Astrocyte of the cerebellum (primary cell): ENCODE measurements around the gene PRG2.

Experiments used
- DNase-seq: peaks from one replicate; pipeline ENCODE4 v3.0.0-alpha.2; 2011; ENCODE audit warnings: low read depth
- H3K4me3 ChIP-seq: 2 replicates; pipeline ENCODE4 v1.5.1; 2011; ENCODE audit warnings: mild to moderate bottlenecking, low read depth, low read length, moderate library complexity
- in situ Hi-C: cut with HindIII; loops from 2 replicates; pipeline ENCODE4 v1.10.0; 2017; ENCODE audit warnings: low sequenced_read_pairs
- TF ChIP-seq, protein P1 (sequence below): IDR thresholded peaks from 2 replicates; pipeline ENCODE4 v1.5.1; 2012; ENCODE audit warnings: low read length, low read depth, moderate library complexity, mild to moderate bottlenecking; ENCODE audit errors: missing control alignments

PRG2 gene, protein sequence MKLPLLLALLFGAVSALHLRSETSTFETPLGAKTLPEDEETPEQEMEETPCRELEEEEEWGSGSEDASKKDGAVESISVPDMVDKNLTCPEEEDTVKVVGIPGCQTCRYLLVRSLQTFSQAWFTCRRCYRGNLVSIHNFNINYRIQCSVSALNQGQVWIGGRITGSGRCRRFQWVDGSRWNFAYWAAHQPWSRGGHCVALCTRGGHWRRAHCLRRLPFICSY

GRCh38 chr11:57390535-57390934 is at the start of gene PRG2:
PRG2 (minus strand) TSS chr11:57390650; CDS start chr11:57389944, 706 bp downstream.
- DNase-seq = no peak
- in situ Hi-C loops = no loop called here
- H3K4me3 ChIP-seq = no peak within 1 kb of the TSS
- TF ChIP-seq, protein P1, sequence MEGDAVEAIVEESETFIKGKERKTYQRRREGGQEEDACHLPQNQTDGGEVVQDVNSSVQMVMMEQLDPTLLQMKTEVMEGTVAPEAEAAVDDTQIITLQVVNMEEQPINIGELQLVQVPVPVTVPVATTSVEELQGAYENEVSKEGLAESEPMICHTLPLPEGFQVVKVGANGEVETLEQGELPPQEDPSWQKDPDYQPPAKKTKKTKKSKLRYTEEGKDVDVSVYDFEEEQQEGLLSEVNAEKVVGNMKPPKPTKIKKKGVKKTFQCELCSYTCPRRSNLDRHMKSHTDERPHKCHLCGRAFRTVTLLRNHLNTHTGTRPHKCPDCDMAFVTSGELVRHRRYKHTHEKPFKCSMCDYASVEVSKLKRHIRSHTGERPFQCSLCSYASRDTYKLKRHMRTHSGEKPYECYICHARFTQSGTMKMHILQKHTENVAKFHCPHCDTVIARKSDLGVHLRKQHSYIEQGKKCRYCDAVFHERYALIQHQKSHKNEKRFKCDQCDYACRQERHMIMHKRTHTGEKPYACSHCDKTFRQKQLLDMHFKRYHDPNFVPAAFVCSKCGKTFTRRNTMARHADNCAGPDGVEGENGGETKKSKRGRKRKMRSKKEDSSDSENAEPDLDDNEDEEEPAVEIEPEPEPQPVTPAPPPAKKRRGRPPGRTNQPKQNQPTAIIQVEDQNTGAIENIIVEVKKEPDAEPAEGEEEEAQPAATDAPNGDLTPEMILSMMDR = no peak

DNA sequence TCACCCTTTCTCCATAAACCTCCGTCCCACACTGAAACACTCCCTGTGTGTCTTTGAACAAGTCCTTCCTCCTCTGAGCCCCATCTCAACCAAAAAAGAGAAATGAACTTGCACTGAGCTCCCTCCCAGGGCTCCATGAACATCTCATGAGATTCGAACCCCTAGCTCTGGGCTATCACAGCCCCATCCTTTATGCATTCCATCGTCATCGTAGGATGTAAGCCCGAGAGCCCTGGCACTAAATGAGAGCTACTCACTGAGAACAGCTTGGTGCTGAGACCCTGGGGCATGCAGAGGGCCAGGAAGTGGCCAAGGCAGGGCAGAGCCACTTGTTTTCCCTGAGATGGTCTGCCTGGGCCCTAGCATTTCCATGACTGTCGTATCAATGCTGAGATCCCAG is 49.3 kb upstream of the PRG2 start:
- no peak for DNase-seq
- TF ChIP-seq, protein P1 = no peak
- in situ Hi-C loops = no loop called here
- no peak overlapping the region for H3K4me3 ChIP-seq

DNA sequence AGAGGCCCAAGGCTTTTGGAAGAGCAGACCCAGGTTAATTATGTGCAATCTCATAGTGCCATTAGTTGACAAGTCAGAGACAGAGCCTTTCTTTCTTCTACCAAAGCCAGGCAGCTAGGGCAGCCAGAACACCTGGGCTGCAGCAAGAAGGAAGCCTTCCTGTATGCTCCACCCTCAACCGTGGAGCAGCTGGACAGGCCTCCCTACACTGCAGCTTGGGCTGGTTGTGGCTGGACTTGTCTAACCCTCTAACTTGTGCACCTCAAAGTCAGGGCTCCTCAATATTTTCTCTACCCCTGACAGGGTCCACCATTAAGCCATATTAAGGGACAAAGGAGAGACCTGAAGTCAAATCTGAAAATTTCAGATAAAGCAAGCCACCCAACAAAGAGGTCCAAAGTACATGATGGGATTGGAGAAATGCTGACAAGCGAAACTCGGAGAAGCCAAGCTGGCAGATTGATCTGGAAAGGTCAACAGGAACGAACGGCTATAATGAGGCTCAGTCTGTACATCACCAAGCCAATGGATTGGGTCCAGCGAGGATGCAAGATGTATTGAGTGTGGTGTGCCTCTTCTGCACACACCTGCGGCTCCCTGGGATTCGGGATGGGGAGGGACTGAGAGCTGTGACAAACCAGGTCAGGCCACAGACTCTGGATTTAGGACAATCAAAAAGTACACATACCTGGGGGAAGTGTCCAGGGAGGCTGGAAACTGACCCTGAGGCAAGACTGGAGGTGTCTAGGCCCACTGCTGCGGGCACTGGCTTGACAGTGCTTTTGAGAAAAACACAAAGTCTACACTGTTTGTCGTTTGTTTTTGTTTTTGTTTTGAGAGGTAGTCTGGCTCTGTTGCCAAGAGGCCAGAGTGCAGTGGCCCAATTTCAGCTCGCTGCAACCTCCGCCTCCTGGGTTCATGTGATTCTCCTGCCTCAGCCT is 48.2 kb upstream of the PRG2 start:
- in situ Hi-C loops = no loop called here
- no peak overlapping the region for H3K4me3 ChIP-seq
- DNase-seq = no peak
- TF ChIP-seq, protein P1 = no peak

DNA sequence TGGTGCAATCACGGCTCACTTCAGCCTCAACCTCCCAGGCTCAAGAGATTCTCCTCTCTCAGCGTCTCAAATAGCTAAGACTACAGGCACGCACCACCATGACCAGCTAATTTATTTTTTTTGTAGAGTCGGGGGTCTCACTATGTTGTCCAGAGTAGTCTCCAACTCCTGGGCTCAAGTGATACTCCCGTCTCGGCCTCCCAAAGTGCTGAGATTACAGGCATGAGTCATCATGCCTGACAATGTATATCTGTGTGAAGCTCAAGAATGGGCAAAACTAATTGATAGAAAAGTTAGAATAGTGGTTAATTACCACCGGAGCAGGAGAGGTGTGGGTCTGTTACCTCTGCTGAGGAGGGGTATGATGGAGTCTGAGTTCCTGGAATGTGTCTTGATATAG is 45.6 kb upstream of the PRG2 start:
- H3K4me3 ChIP-seq = no peak overlapping the region
- in situ Hi-C loops = no loop called here
- TF ChIP-seq, protein P1 = no peak
- no peak for DNase-seq

DNA sequence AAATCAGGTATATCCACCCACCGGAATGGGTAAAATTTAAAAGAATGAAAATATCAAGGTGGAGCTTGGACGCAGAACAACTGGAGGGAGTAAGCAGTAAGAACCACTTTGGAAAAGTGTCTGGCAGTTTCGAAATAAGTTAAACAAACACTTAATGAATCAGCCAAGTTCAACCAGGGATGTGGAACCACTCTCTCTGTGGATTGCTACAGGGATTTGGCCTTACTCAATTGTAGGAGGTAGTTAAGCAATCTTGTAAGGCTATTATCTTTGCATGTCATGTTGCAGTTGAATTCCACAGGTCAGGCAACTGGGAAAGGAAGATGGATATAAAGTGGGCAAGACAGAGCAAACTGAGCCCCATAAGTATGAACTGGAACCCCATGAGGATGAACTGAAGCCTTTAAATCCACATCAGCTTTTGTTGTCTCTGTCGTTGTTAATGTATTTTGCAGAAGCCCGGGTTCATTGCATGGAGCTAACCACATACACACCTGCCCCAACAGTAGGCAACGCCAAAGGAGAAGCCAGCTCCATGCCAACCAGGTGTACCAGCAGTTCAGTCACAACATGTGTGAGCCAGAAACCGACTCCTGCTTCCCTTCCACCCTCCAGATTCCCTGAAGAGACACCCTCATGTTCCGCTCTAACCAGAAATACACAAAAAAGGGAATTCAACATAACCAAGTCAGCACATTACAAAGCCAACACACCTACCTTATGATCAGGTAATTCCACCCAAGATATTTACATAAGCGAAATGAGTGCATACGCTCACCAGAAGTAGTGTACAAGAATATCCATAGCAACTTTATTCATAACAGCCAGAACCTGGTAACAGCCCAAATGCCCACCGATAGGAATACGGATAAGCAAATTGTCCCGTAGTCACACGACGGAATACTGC is 44.4 kb upstream of the PRG2 start:
- no peak overlapping the region for H3K4me3 ChIP-seq
- in situ Hi-C loops = no loop called here
- TF ChIP-seq, protein P1 = no peak
- DNase-seq = peak; percentile 67

DNA sequence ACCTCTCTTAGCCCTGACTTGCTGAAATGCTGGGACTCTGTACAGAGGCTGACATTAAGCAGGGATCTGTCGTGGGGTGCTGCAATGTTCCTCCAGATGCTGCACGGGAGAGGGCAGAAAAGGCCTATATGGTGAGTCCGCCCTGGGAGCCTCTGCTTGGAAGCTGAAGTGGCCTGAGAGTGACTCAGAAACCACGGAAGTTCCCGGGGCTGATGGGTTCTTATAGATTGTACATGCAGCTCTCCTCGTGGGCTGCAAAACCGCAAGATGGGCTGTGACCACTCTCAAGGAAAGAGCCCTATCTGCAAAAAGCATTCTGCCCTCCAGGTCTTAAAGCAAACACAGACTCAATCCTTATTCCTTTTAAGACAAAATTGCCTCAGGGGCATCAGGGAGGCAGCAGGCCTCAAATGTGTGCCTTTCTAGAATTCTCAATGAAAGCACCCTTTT is 42.3 kb upstream of the PRG2 start:
- peak; percentile 58 for DNase-seq
- in situ Hi-C loops = no loop called here
- TF ChIP-seq, protein P1 = no peak
- no peak overlapping the region for H3K4me3 ChIP-seq
